NCI-H446 (cell line): ENCODE results near the gene DENND5B.
"Not testable (repeated sequence)": the region's sequence is repeated elsewhere in the genome, so short reads cannot be mapped to it uniquely, and the experiment has no call there.

Experiments used
- DNase-seq, 2 experiments: peaks; one replicate each; lab custom pipeline; 2025; lab: John Stamatoyannopoulos, UW

Gene DENND5B

GRCh38 chr12:31506515-31507306 is 84.2 kb downstream of the DENND5B start:
- DNase-seq = no peak

- DNase-seq = no peak
Measured at GRCh38 chr12:31504625-31505222, 86.2 kb downstream of the DENND5B start.

GRCh38 chr12:31501014-31501413 is 89.9 kb downstream of the DENND5B start:
- not testable (repeated sequence) for DNase-seq

GRCh38 chr12:31499567-31499966 is 91.4 kb downstream of the DENND5B start:
- DNase-seq = no peak

GRCh38 chr12:31498424-31498823 is 92.5 kb downstream of the DENND5B start:
- no peak for DNase-seq

- DNase-seq = no peak
Measured at GRCh38 chr12:31496257-31496656, 94.7 kb downstream of the DENND5B start.

GRCh38 chr12:31494455-31494854 is 96.5 kb downstream of the DENND5B start:
- no peak for DNase-seq

- no peak for DNase-seq
Measured at GRCh38 chr12:31492599-31493196, 98.2 kb downstream of the DENND5B start.

- DNase-seq = no peak
Measured at GRCh38 chr12:31491841-31492598, 98.9 kb downstream of the DENND5B start.

- no peak for DNase-seq
Measured at GRCh38 chr12:31491241-31491794, 99.6 kb downstream of the DENND5B start.

GRCh38 chr12:31488737-31489338 is 102.1 kb downstream of the DENND5B start:
- no peak for DNase-seq

- DNase-seq = no peak
Measured at GRCh38 chr12:31485571-31485970, 105.4 kb downstream of the DENND5B start.

- DNase-seq = no peak
Measured at GRCh38 chr12:31482816-31483215, 108.1 kb downstream of the DENND5B start.

- DNase-seq = no peak
Measured at GRCh38 chr12:31481415-31481814, 109.5 kb downstream of the DENND5B start.

- no peak for DNase-seq
Measured at GRCh38 chr12:31479516-31480210, 111.3 kb downstream of the DENND5B start.

GRCh38 chr12:31478898-31479297 is 112.0 kb downstream of the DENND5B start:
- DNase-seq = no peak

GRCh38 chr12:31478425-31478824 is 112.5 kb downstream of the DENND5B start:
- DNase-seq = no peak

GRCh38 chr12:31477687-31478086 is 113.2 kb downstream of the DENND5B start:
- no peak for DNase-seq

GRCh38 chr12:31476437-31476836 is 114.5 kb downstream of the DENND5B start:
- DNase-seq = no peak

- not testable (repeated sequence) for DNase-seq
Measured at GRCh38 chr12:31475610-31476009, 115.3 kb downstream of the DENND5B start.

GRCh38 chr12:31474751-31475150 is 116.2 kb downstream of the DENND5B start:
- no peak for DNase-seq
